Activated T-cell treated with anti-CD3 and anti-CD28 coated beads for 4 hours (primary cell): Measurements from ENCODE around the gene GPRC5A.
A peak's percentile ranks its signal among the peaks of the same experiment; 100 is the strongest.
"Not testable (repeated sequence)": the region's sequence is repeated elsewhere in the genome, so short reads cannot be mapped to it uniquely, and the experiment has no call there.

Experiments used
- DNase-seq: peaks from one replicate; pipeline ENCODE4 v3.0.0-alpha.2; 2020

GPRC5A gene

DNA sequence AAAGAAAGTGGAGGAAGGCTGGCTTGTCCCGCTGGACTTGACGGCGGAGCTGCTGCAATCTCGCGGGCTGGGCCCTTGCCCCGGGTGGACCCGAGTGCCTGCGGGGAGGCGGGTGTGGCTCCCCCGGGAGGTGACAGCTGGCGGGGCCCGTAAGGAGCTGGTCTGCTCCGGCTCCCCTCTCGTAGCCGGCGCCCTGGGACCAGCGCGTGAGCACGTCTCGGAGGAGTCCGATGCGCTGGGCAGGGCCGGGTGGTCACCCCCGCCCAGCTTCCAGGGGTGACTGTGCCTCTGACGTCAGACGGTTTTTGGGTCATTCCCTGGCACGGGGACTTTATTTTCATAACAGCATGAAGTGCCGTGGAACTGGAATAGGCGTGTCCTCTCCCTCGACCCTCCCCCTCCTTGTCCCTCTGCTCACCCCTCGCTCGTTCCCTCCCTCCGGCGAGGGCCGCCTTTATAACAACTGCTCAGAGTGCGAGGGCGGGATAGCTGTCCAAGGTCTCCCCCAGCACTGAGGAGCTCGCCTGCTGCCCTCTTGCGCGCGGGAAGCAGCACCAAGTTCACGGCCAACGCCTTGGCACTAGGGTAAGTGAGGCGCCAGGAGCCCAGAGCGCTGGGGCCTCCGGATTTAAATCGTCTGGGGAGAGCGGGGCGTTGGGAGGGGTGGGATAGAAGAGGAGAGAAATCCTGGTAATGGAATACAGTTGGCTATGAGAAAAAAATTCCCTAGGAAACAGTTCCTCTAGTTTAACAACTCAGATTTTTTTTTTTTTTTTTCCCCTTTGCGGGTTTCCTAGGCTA, at the start of gene GPRC5A:
Gene GPRC5A, plus strand, starts transcription at position 483 of the 801 bp plus-strand sequence. CDS start 16,688 bp downstream, outside the sequence.
- peak; percentile 14 for DNase-seq

GRCh38 chr12:12845794-12846243, 45.5 kb upstream of the GPRC5A start:
- no peak for DNase-seq

DNA sequence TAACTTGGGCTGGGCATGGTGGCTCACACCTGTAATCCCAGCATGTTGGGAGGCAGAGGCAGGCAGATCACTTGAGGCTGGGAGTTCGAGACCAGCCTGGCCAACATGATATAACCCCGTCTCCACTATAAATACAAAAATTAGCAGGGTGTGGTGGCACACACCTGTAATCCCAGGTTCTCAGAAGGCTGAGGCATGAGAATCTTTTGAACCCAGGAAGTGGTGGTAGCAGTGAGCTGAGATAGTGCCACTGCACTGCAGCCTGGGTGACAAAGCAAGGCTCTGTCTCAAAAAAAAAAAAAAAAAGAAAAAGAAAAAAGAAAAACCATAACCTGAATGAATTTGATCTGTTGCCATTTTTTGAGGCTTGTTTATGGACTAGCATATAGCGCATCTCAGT, 44.6 kb upstream of the GPRC5A start:
- not testable (repeated sequence) for DNase-seq

- DNase-seq: no peak
These were observed 37.9 kb upstream of the GPRC5A start for GRCh38 chr12:12853435-12853834.

GRCh38 chr12:12859690-12860089, 31.7 kb upstream of the GPRC5A start:
- DNase-seq: no peak

DNA sequence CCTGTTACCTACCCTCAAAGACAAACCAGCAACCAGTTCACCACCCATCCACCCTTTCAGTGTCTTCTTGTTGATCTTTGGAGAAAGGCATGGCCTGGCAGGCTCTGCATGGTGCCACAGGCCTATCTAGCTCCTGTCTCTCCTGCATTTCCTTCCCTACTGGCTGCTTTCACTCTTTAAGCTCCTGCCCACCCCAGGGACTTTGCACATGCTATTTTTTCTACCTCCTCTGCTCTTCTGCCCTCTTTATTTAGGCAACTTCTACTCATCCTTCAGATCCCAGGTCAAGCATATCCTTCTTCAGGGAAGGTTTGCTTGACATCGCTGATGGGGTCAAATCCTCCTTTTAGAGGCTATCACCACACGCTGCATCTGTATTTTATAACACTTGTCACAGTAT, 27.1 kb upstream of the GPRC5A start:
- no peak for DNase-seq

DNA sequence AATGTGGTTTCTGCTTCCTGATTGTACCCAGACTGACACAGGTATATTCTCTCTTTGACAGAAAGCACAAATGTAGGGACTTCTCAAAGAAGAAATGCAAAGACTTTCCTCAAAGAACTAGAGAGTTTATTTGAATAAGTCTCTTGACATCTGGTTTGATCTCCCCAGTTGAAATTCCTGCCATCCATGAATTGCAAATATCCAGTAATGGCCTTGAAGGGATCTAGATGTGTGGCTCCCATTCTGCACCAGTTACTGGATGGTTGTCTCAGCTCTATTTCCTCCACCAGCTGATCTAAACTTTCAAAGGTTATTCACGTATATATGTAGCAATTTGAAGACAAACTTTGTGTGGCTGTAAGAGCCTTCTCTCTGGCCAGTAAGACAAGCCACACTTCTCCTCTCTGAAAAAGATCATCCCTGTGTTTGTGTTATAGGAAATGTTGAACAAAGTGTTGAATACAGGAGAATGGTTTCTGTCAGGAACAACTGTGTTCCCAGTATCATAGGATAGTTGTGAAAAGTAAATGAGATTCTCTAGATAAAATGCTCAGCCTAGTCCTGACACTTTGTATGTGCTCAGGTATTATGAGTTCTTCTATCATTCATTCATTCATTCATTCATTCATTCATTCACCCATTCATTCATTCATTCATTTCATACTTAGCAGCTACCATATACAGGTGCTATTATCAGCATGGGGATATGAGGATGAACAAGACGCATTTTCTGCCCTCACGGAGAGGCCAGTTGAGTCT, 22.7 kb upstream of the GPRC5A start:
- no peak for DNase-seq

DNA sequence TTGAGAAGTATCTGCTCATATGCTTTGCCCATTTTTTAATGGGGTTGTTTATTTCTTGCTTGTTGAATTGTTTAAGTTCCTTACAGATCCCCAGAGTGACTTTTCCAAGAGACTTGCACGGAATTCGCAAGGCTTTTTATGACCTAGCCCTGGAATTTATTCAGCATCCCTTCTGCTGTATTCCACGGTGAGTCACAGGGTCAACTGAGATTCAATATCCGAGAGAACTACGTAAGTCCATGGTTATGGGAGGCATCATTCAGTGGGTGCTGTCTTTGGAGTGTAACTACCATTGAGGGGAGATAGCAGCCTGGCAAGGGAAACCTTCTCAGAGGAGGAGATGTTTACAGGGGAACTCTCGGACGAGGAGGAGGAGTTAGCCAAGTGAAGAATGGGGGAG, 20.9 kb upstream of the GPRC5A start:
- no peak for DNase-seq

GRCh38 chr12:12871587-12872138, 19.7 kb upstream of the GPRC5A start:
- DNase-seq: no peak

DNA sequence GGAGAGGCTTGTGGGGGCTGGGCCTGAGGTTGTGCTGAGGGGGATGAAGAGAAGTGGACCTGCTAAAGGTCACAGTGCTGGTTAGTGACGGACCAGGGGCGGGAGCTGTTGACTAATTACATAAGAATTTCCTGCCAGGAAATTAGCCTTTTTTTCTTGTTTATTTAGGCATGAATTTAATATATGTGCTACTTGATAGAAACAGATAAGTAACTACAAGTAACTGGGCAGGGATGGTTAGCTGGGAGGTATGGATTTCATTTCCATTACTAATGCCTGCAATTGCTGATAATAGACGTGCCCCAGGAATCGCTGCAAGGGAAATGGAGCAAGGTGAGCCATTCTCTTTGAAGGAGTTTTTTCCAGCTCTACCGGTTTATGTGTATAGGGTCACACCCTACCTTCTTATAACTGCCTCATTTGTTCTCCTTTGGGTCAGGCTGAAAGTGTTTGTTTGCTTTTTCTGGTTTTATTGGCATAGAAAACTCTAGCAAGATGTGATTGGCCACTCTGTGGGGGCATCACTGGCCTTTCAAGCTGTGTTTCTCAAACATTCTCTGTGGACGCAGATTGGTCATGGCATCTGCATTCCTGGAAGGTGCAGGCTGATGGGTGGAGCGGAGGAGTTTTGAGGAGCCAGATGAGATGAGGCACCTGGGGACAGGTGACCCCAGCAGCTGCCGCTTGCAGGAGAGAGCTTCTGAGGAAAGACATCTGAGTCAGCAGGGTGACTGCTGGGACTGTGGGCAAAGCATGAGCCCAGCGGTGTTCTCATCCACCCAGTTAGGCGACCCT, 19.0 kb upstream of the GPRC5A start:
- no peak for DNase-seq

DNA sequence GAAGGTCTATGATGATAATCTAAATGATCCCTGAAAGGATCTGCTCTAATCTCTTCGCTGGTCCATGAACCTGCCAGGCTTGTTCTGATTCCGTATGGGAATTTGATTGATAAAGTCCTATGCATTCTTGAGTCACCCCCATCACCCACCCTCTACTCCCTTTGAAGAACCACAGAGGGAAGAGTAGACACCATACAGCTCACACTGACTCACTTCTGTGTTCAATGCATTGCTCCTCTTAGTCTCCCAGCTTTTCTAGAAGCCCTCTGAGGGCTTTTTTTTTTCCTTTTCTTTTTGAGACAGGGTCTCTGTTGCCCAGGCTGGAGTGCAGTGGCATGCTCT, 18.5 kb upstream of the GPRC5A start:
- DNase-seq: no peak

- DNase-seq: no peak
These were observed 17.3 kb upstream of the GPRC5A start for GRCh38 chr12:12874029-12874428.

- not testable (repeated sequence) for DNase-seq
These were observed 16.1 kb upstream of the GPRC5A start for GRCh38 chr12:12875301-12875700.

DNA sequence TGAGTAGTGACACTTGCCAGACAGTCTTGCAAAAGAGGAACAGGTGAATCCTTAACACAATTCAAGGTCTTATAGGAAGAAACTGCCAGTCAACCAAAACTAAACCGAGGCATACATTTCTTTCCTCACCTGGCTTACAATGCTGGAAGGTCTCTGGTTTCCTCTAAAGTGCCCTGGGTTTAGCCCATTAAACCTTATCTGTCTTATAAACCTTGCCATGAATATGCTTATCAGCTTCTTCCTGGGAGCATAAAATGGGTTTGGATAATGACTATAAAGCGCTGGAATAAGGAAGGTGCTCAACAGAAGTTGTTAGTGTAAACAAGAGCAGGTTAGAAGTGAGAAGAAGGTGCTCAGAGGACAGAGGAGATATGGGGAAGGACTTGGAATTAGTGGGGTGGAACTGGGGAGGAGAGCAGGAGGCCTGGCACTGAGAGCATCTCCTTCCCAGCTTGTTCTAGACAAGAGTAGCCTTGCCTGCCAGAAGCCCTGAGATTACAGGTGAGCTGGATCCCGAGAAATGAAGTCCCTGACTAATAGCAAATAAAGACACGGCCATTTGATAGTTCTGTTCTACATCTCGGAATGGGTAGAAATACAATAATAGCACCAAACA, 14.1 kb upstream of the GPRC5A start:
- DNase-seq: no peak

- no peak for DNase-seq
These were observed 13.4 kb upstream of the GPRC5A start for GRCh38 chr12:12877781-12878455.

GRCh38 chr12:12880537-12880936, 10.8 kb upstream of the GPRC5A start:
- DNase-seq: no peak

DNA sequence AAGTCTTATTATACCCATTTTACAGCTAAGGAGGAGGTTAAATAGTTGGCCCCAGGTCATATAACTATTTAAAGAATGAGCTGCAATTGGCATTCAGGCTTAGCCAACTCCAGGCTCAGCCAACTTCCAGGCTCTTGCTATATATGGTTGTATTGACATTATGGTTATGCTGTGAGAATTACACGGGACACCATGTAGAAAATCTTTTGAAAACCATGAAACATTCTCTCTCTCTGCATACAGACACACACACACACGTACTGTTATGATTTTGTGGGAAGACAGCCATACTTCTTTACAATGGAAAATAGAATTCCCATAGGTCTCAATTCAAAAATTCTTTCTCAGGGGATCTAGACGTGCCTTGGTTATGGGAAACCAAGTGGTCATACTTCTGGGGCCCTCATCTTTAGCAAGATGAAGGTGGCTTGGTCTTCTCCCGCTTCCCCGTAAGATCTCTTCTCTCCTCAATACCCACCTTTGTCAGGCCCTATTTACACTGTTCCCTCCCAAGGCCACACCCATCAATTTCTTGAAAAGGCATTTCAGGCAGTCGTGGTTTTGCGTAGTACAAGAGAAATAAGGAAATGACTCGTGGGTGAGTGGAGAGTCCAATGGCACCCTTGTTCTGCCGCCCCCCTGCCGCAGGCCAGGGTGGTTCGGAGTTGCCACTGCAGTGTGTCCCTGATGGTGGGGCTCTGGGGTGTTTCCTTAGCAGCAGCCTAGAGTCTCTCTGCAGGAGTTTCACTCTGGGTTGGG, 10.0 kb upstream of the GPRC5A start:
- no peak for DNase-seq

- DNase-seq: no peak
These were observed 9.1 kb upstream of the GPRC5A start for GRCh38 chr12:12882288-12882687.

GRCh38 chr12:12883369-12884001, 7.9 kb upstream of the GPRC5A start:
- DNase-seq: no peak

- no peak for DNase-seq
These were observed 6.1 kb upstream of the GPRC5A start for GRCh38 chr12:12885096-12885792.
